Medulla oblongata (tissue), 1 donor: ENCODE measurements around the gene RPL22.

Source experiments
- DNase-seq: peaks from one replicate; pipeline ENCODE4 v3.0.0-alpha.2; 2015; ENCODE audit errors: extremely low spot score

RPL22 gene

GRCh38 chr1:6172549-6172948, 26.8 kb downstream of the RPL22 start:
- no peak for DNase-seq

DNA sequence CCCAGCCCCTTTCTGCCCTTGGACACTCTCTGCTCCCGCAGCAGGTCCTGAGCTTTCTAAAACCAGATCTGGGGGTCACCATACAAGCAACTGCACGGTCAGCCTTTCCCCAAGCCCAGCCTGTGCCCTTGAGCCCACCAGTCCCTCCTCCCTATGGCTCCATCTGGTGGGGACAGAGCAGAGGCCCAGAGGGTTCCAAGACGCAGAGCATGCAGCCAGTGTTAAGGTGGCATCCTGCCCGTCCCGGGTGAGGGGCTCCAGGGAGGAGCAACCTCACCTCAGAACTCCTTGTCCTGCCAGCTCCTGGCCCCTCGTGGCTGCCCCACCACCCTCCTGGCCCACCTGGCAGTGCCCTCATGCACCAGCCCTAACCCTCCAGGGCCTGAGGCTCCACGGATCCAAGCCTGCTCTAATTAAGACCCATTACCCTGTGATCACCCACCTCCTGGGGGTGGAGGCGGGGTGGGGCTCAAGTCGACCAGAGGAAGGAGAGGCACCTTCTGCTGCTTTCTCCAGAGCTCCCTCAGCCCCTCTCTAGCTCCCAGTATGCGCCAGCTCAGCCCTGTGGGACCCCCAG, 27.8 kb downstream of the RPL22 start:
- no peak for DNase-seq

GRCh38 chr1:6170742-6171201, 28.6 kb downstream of the RPL22 start:
- DNase-seq, result no peak

- DNase-seq, result no peak
Measured at GRCh38 chr1:6170116-6170741, 29.2 kb downstream of the RPL22 start.

DNA sequence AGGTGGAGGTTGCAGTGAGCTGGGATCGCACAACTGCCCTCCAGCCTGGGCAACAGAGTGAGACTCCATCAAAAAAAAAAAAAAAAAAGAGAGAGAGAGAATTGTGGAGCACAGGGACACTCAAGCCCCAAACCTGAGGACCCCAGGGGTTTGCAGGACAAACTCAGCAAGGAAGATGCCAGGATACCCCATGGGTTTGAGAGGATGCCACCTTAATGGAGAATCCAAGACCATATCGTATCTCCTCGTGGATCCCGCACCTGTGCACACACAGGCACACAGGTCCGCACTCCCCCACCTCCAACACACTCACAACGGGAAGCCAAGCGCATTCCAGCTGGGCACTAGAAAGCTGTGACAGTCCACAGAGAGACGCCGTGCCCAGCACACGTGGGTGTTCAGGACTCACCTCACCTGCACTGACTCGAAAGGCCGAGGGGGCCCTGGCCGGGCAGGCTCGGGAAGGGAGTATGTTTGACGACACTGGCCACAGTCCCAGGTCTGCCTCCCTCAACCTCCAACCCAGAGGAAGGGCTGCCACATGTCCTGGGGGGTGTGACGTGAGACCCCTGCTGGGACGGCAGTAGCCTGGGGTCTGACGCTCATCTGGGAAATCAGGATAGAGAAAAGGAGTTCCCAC, 30.3 kb downstream of the RPL22 start:
- no peak for DNase-seq

DNA sequence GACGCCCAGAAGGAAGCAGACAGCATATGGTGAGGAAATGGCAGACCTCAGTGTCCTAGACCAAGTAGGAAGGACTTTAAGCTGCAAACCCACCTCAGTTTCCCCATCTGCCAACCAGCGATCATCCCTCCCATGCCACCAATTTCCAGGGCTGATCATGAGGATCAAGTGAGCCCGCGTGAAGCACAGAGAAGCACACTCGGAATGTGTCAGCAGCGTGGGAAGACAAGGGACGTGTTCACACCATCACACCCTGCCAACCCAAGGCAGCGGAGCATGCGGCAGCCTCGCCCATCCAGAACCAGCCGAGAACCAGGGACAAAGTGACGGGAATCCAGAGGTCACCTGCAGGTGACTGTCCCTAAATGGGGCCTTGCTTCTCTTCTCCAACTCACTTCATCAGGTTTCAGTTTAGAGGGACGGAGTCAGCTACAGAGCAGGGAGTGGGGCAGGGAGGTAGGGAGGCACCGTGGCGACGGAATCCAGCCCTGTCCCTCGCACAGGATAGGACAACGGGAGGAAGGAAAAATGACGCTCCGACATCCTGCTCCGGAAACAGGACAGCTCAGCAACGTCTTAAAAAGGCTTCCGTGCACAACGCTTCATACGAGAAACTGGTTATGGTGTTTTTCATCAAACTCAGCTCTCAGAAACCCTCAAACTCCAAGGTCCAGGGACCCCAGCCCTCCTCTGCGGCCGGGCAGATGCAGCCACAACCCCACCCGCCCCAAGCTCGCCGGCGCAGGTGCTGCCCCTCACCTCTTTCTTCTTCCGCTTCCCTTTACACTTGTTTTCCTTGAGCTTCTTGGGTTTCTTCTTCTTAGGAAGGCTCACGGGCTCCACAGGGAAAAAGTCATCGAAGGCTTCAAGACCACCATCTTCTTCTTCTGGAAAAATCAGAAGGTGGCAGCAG, 31.7 kb downstream of the RPL22 start:
- DNase-seq, result no peak

DNA sequence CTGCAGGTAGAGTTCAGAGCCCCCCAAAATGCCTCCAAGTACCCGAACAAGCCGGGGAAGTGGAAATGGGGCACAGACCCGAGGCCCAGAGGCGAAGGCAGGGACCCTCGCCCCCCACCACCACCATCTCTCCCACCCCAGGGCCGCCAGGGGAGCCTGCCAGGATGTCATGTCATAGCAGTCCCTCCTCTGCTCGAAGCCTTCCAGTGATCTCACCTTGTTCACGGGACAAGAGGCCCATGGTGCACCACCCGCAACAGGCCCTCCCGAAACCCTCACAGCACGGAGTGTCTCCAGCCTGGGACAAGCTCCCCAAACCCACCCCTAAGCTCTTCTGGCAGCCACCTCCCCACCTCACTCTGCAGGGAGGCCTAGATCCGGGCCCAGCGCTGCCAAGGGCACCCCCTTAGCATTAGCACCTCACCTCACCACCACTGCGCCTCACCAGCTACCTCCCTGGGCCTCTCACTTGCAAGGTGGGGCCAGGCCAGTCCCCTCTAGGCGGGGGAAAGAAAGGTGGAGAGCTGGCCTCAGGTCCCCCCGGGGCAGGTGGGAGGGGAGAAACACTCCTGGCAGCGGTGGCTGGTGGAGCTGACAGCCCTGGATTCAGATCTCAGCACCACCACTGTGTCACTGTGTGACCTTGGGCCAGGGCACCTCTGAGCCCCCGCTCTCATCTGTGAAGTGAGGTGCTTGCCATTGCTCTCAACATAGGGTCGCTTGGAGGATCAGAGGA, 32.6 kb downstream of the RPL22 start:
- no peak for DNase-seq

- DNase-seq, result no peak
Measured at GRCh38 chr1:6166221-6166620, 33.2 kb downstream of the RPL22 start.

GRCh38 chr1:6165441-6165985, 33.9 kb downstream of the RPL22 start:
- no peak for DNase-seq

GRCh38 chr1:6165027-6165426, 34.4 kb downstream of the RPL22 start:
- no peak for DNase-seq

- no peak for DNase-seq
Measured at GRCh38 chr1:6163973-6164617, 35.3 kb downstream of the RPL22 start.

- DNase-seq, result no peak
Measured at GRCh38 chr1:6163191-6163972, 36.0 kb downstream of the RPL22 start.

- DNase-seq, result no peak
Measured at GRCh38 chr1:6162773-6163172, 36.6 kb downstream of the RPL22 start.

DNA sequence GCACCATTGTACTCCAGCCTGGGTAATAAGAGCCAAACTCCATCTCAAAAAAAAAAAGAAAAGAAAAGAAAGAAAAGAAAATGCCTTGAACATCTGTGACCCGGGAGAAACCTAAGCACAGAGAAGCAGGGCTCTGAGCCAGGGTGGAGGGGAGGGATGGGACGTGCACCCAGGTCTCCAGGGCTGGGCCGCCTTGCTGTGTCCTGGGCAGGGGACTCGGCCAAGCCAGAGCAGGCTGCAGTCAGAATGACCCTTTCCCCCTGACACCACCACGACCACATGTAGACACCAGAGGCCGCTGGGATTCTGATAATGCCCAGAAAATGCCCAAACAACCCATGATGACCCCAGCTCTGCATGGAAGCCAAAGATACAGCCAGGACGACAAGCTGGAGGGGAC, 37.1 kb downstream of the RPL22 start:
- DNase-seq, result no peak

DNA sequence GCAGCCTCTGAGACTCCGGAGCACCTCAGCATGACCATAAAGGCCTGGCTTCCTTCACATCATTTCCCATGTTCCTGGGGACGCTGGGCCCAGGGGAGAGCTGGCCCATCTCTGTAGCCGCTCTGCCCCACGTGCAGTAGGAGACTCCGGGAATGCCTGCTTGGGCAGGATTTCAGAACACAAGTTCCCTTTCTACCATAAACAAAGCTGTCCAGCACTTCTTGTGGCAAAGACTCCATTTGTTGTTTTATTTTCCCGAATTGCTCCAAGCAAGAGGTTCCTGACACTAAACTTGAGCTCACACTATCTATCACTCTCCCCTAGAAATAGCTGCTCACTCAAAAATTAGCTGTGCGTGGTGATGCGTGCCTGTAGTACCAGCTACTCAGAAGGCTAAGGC, 41.2 kb downstream of the RPL22 start:
- DNase-seq, result no peak

DNA sequence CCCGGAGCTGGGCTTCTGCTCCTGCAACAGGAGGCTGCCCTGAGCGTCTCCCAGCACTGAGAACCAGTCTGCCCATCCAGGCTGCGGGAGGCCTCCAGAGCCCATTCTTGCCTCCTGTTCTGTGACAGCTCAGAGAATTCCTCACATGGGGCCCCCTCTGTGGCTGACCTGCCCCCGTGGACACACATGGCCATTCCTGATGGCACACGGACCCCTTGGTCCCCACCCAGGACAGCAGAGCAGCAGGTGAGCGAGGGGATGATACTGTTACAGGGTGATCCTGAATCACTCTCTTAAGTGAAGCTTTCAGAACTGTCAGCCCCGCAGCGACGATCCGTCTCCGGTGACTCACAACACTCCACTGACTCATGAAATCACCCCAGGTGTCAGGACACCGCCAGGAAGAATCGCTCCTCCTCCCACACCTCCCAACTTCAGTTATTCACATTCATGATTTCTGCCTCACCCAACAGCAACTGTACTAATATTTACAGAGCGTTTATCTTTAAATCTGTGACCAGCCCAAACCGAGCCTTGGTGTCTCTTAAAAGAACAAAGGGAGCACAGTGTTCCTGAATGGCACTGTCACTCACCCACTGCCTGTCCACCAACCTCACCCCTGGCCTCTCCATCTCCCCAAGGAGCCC, 41.7 kb downstream of the RPL22 start:
- DNase-seq, result no peak

GRCh38 chr1:6157132-6157527, 42.3 kb downstream of the RPL22 start:
- DNase-seq, result no peak

DNA sequence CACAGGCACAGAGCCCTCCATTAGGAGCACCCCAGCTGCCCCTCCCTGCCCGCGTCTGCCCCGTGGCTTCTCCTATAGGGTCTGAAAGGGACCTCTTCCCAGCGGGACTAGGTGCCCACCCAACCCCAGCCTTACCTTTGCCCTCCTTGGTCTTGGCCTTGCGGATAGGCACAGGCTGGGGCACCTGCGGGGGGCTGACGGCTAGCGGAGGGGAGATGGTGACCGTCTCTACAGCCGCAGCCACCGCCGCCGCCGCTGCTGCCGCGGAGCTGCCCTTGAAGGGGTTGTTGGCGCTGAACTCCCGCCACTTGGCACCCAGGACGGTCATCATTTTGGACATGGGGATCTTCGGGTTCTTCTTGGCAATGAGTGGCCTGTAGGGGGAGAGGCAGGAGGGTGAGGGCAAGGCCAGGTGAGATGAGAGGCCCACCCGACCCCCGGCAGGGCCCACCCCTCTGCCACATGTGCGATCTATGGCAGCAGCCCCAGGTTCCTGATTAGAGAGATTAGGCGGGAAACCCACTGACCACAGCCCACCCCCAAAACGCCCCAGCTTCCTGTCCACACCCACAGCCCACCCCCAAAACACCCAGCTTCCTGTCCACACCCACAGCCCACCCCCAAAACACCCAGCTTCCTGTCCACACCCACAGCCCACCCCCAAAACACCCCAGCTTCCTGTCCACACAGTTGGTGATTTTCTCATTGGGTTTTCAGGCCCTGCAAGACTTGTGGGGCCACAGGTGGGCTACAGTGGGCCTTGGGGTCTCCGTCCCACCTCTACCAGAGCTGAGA, 44.7 kb downstream of the RPL22 start:
- DNase-seq, result no peak

DNA sequence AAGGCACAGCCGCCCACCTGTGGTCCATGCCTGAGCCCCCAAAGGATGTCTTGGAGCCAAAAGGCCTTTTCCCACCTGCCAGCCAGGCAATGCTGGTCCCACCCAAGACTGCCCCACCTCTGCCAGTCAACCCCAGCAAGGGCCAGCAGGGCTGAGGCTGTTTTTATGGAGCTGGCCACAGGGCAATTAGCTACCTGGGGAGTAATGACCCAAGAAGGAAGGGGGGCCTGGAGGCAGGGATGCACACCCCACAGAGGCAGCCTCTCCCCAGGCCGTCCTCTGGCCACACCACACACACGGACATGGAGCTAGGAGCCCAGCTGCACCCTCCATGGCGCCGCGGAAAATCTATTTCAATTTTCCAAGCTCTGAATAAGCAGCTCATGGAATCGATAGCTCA, 46.5 kb downstream of the RPL22 start:
- DNase-seq, result no peak
